GM23338 (cell line): ENCODE measurements around the gene HEMK1. TPM values are rescaled to one million over a fixed set of nuclear protein-coding genes. Genes with fewer than 3 reads are reported as not detected.

Experiments used
- ATAC-seq: fragments of 200-7000 bp; cut with Tn5 transposase; 3 replicates; pipeline ENCODE4 v1.9.1; 2020
- DNase-seq: peaks from one replicate; pipeline ENCODE4 v3.0.0-alpha.2; 2015; ENCODE audit warnings: low spot score
- H2AFZ ChIP-seq: fragments of 200-600 bp; sonication (generic); 2 replicates; pipeline ENCODE4 v1.8.0; 2016; ENCODE audit warnings: antibody characterized with exemption, mild to moderate bottlenecking, moderate library complexity
- H3F3A ChIP-seq: fragments of 200-600 bp; sonication (generic); replicated peaks from 2 replicates; pipeline ENCODE4 v1.8.0; 2017; ENCODE audit warnings: antibody characterized with exemption, mixed run types, low read depth
- H3K27ac ChIP-seq: fragments of 200-600 bp; sonication (generic); 2 replicates; pipeline ENCODE4 v1.6.1; 2016; ENCODE audit warnings: low read depth
- H3K27me3 ChIP-seq: fragments of 200-600 bp; sonication (generic); 2 replicates; pipeline ENCODE4 v1.8.0; 2016; ENCODE audit warnings: mild to moderate bottlenecking, mixed run types, moderate library complexity; ENCODE audit not compliant: insufficient read depth
- H3K36me3 ChIP-seq: fragments of 200-600 bp; sonication (generic); 2 replicates; pipeline ENCODE4 v1.8.0; 2016; ENCODE audit warnings: mild to moderate bottlenecking; ENCODE audit not compliant: insufficient read depth
- H3K4me1 ChIP-seq: fragments of 200-600 bp; sonication (generic); 2 replicates; pipeline ENCODE4 v1.8.0; 2016; ENCODE audit warnings: mild to moderate bottlenecking, moderate library complexity; ENCODE audit not compliant: insufficient read depth
- H3K4me2 ChIP-seq: fragments of 200-600 bp; sonication (generic); 2 replicates; pipeline ENCODE4 v1.7.1; 2017; ENCODE audit warnings: mixed run types
- H3K4me3 ChIP-seq: fragments of 200-600 bp; sonication (generic); 2 replicates; pipeline ENCODE4 v1.6.1; 2016; ENCODE audit warnings: mixed run types
- H3K79me2 ChIP-seq: fragments of 200-600 bp; sonication (generic); replicated peaks from 2 replicates; pipeline ENCODE4 v1.8.0; 2017; ENCODE audit warnings: mild to moderate bottlenecking; ENCODE audit not compliant: insufficient read depth
- H3K9me2 ChIP-seq: fragments of 200-600 bp; sonication (generic); 2 replicates; pipeline ENCODE4 v1.8.0; 2017; ENCODE audit not compliant: insufficient read depth
- H4K20me1 ChIP-seq: fragments of 200-600 bp; sonication (generic); replicated peaks from 2 replicates; pipeline ENCODE4 v1.8.0; 2017; ENCODE audit warnings: mild to moderate bottlenecking; ENCODE audit not compliant: insufficient read depth
- H3K27ac Mint-ChIP-seq: 2 replicates; pipeline ENCODE4 v1.8.0; 2020; ENCODE audit warnings: inconsistent platforms, mild to moderate bottlenecking, moderate library complexity, mixed read lengths
- H3K27me3 Mint-ChIP-seq: 3 replicates; pipeline ENCODE4 v1.8.0; 2022; ENCODE audit warnings: low read depth, mild to moderate bottlenecking, moderate library complexity, mixed read lengths, inconsistent platforms; ENCODE audit not compliant: insufficient read depth, poor library complexity
- H3K36me3 Mint-ChIP-seq: 3 replicates; pipeline ENCODE4 v1.8.0; 2021; ENCODE audit warnings: low read depth, mild to moderate bottlenecking, inconsistent platforms, moderate library complexity, mixed read lengths
- H3K4me1 Mint-ChIP-seq: 3 replicates; pipeline ENCODE4 v1.8.0; 2020; ENCODE audit warnings: mild to moderate bottlenecking, inconsistent platforms, mixed read lengths
- H3K4me3 Mint-ChIP-seq: 3 replicates; pipeline ENCODE4 v1.8.0; 2021; ENCODE audit warnings: moderate library complexity, mild to moderate bottlenecking, inconsistent platforms, mixed read lengths
- H3K9me3 Mint-ChIP-seq: 3 replicates; pipeline ENCODE4 v1.8.0; 2020; ENCODE audit warnings: moderate library complexity, mild to moderate bottlenecking, inconsistent platforms, mixed read lengths
- CTCF ChIP-seq, 2 experiments: fragments of 200-600 bp in 1 of 2; sonication (generic) in 1 of 2; conservative IDR thresholded peaks; 2 replicates each; pipeline versions ENCODE4 v1.5.1 to v1.6.1; 2016 to 2017; ENCODE audit warnings: antibody characterized with exemption in 2 of 2, low read depth in 2 of 2, mild to moderate bottlenecking in 2 of 2, moderate library complexity in 1 of 2
- ETS1 ChIP-seq: IDR thresholded peaks from 2 replicates; pipeline ENCODE4 v1.6.1; 2016; ENCODE audit warnings: antibody characterized with exemption
- EZH2 ChIP-seq: fragments of 200-600 bp; sonication (generic); IDR thresholded peaks from one replicate; pipeline ENCODE4 v1.8.0; 2017; ENCODE audit warnings: antibody characterized with exemption, mild to moderate bottlenecking, low read depth; ENCODE audit not compliant: unreplicated experiment
- EZH2phosphoT487 ChIP-seq: fragments of 200-600 bp; sonication (generic); IDR thresholded peaks from one replicate; pipeline ENCODE4 v1.8.1; 2018; ENCODE audit warnings: antibody characterized with exemption; ENCODE audit not compliant: unreplicated experiment
- JUNB ChIP-seq: IDR thresholded peaks from one replicate; pipeline ENCODE4 v1.6.1; 2016; ENCODE audit warnings: antibody characterized with exemption; ENCODE audit not compliant: unreplicated experiment
- NANOG ChIP-seq: IDR thresholded peaks from 2 replicates; pipeline ENCODE4 v1.6.1; 2016; ENCODE audit warnings: antibody characterized with exemption, borderline replicate concordance
- POLR2AphosphoS5 ChIP-seq: IDR thresholded peaks from 2 replicates; pipeline ENCODE4 v1.6.1; 2016; ENCODE audit warnings: antibody characterized with exemption, low read depth
- REST ChIP-seq: IDR thresholded peaks from one replicate; pipeline ENCODE4 v1.6.1; 2018; ENCODE audit warnings: antibody characterized with exemption; ENCODE audit not compliant: unreplicated experiment
- STAT1 ChIP-seq: IDR thresholded peaks from one replicate; pipeline ENCODE4 v1.6.1; 2016; ENCODE audit warnings: antibody characterized with exemption; ENCODE audit not compliant: unreplicated experiment
- ZNF331 ChIP-seq: fragments of 250-450 bp; sonication (Bioruptor Pico); IDR thresholded peaks from 2 replicates; pipeline ENCODE4 v1.5.0; 2020; ENCODE audit warnings: low read depth, mild to moderate bottlenecking, moderate library complexity
- ZNF462 ChIP-seq: fragments of 250-450 bp; sonication (Bioruptor Pico); IDR thresholded peaks from 2 replicates; pipeline ENCODE4 v1.5.0; 2020; ENCODE audit warnings: mild to moderate bottlenecking, moderate library complexity
- polyA plus RNA-seq: library from polyadenylated mRNA; unstranded; fragments of >200 nt; fragmentation: Nextera tagmentation; extraction: Ambion mirVana; gene quantifications from 2 replicates; pipeline ENCODE4 v1.2.1, GENCODE V29; 2016
- total RNA-seq: library from RNA; depleted of rRNA; stranded (reverse); fragments of >200 nt; shearing (Covaris generic); gene quantifications from 2 replicates; pipeline ENCODE4 v1.2.3, GENCODE V29; 2014

Gene HEMK1
- total and polyA plus RNA-seq, 2 experiments from 2014 or later, result 5.6 to 10.1 TPM

GRCh38 chr3:50575372-50575771 is 6.0 kb downstream of the HEMK1 start (continued):
- TF ChIP-seq JUNB (no peak), EZH2 (no peak), ZNF462 (no peak)

GRCh38 chr3:50577348-50577747 is 8.0 kb downstream of the HEMK1 start:
- Mint-ChIP-seq H3K27me3 (no peaks in the 10 kb centered on the region), H3K9me3 (no peaks in the 10 kb centered on the region), H3K36me3 (no peaks in the 10 kb centered on the region), H3K4me3 (no peak overlapping the region), H3K4me1 (no peaks in the 10 kb centered on the region), H3K27ac (no peak overlapping the region)
- Histone ChIP-seq H3K27me3 (no peaks in the 10 kb centered on the region), H3K36me3 (no peaks in the 10 kb centered on the region), H4K20me1 (no peaks in the 10 kb centered on the region), H3K4me1 (no peaks in the 10 kb centered on the region), H3F3A (no peaks in the 10 kb centered on the region), H3K79me2 (no peaks in the 10 kb centered on the region), H2AFZ (no peak overlapping the region), H3K9me2 (no peaks in the 10 kb centered on the region), H3K4me3 (no peak overlapping the region), H3K4me2 (no peak overlapping the region), H3K27ac (no peak overlapping the region)
- no peak for TF ChIP-seq ETS1
- no peak for TF ChIP-seq POLR2AphosphoS5
- no peak for TF ChIP-seq STAT1
- TF ChIP-seq ZNF331 (CRISPR knock-in tag), result no peak
- no peak for TF ChIP-seq CTCF (conservative IDR thresholded peaks at IDR 0.05; ENCODE audit: low read depth in 2 of 2)
- no peak for TF ChIP-seq NANOG
- TF ChIP-seq REST, result no peak
- no peak for TF ChIP-seq EZH2phosphoT487
- no peak for DNase-seq
- no peak for ATAC-seq
